ENCODE results near the gene SLC4A5.
"Not testable (repeated sequence)": the region's sequence is repeated elsewhere in the genome, so short reads cannot be mapped to it uniquely, and the experiment has no call there.

The SLC4A5 gene

GRCh38 chr2:74227646-74228045 is 115.6 kb downstream of the SLC4A5 start:
- no peak for DNase-seq

GRCh38 chr2:74226648-74227213 is 116.5 kb downstream of the SLC4A5 start:
- no peak for DNase-seq

- DNase-seq: no peak
These were observed 117.3 kb downstream of the SLC4A5 start for GRCh38 chr2:74225698-74226459.

GRCh38 chr2:74223941-74224770 is 119.1 kb downstream of the SLC4A5 start:
- peak; percentile 35 for DNase-seq

GRCh38 chr2:74222300-74222650 is 120.9 kb downstream of the SLC4A5 start:
- DNase-seq: no peak

GRCh38 chr2:74221604-74222299 is 121.5 kb downstream of the SLC4A5 start:
- no peak for DNase-seq

- no peak for DNase-seq
These were observed 122.1 kb downstream of the SLC4A5 start for GRCh38 chr2:74221091-74221490.

- DNase-seq: no peak
These were observed 123.2 kb downstream of the SLC4A5 start for GRCh38 chr2:74219846-74220486.

- no peak for DNase-seq
These were observed 126.6 kb downstream of the SLC4A5 start for GRCh38 chr2:74216642-74217041.

GRCh38 chr2:74215771-74216170 is 127.4 kb downstream of the SLC4A5 start:
- not testable (repeated sequence) for DNase-seq

- DNase-seq: no peak
These were observed 130.4 kb downstream of the SLC4A5 start for GRCh38 chr2:74212702-74213410.

- DNase-seq: no peak
These were observed 137.0 kb downstream of the SLC4A5 start for GRCh38 chr2:74206180-74206688.

GRCh38 chr2:74205596-74205995 is 137.6 kb downstream of the SLC4A5 start:
- DNase-seq: no peak

- DNase-seq: no peak
These were observed 138.1 kb downstream of the SLC4A5 start for GRCh38 chr2:74205113-74205512.

- no peak for DNase-seq
These were observed 138.8 kb downstream of the SLC4A5 start for GRCh38 chr2:74204436-74204835.

- peak; percentile 79 for DNase-seq
These were observed 141.6 kb downstream of the SLC4A5 start for GRCh38 chr2:74201596-74201995.

- DNase-seq: no peak
These were observed 142.0 kb downstream of the SLC4A5 start for GRCh38 chr2:74201196-74201595.

- no peak for DNase-seq
These were observed 143.3 kb downstream of the SLC4A5 start for GRCh38 chr2:74199871-74200305.

GRCh38 chr2:74199275-74199701 is 143.9 kb downstream of the SLC4A5 start:
- DNase-seq: no peak

- DNase-seq: peak; percentile 99
These were observed 144.5 kb downstream of the SLC4A5 start, which contains the start of gene MTHFD2 for GRCh38 chr2:74198461-74199274. MTHFD2 (plus strand) TSS chr2:74198615; CDS start chr2:74198642, 27 bp downstream.

All from fibroblast of skin of back (primary cell).